H1 (cell line): Measurements from ENCODE around the gene INPPL1. TPM values are rescaled to one million over a fixed set of nuclear protein-coding genes. Genes with fewer than 3 reads are reported as not detected.

Source experiments
- GABPA ChIP-seq: IDR thresholded peaks from 2 replicates; pipeline ENCODE4 v1.6.1; 2011; ENCODE audit warnings: mild to moderate bottlenecking, low read length, moderate library complexity, borderline replicate concordance; ENCODE audit not compliant: insufficient read depth
- TEAD4 ChIP-seq: IDR thresholded peaks from 2 replicates; pipeline ENCODE4 v1.6.1; 2012; ENCODE audit warnings: low read depth, low read length, inconsistent platforms, mixed read lengths
- polyA plus RNA-seq, 7 experiments: library from polyadenylated mRNA; depleted of rRNA in 3 of 7; stranded (reverse) in 5 of 7; unstranded in 2 of 7; fragments of >200 nt in 5 of 7; fragments of 200-250 nt in 2 of 7; gene quantifications; 1 replicate in 5 of 7; 2 replicates in 1 of 7; 4 replicates in 1 of 7; pipeline versions ENCODE4 v1.2.1 to v1.2.3, GENCODE V29; 2011 to 2013; ENCODE audit warnings: missing spikeins in 2 of 7, mixed read lengths in 2 of 7
- total RNA-seq: library from RNA; stranded (reverse); fragmentation: NEBNext Ultra II Directional; extraction: Animal tissue kit (Norgen Biotek cat#: 25700); gene quantifications from 2 replicates; pipeline ENCODE4 v1.2.1, GENCODE V29; 2021
- TF ChIP-seq, protein P1 (sequence below): fragments of 300-600 bp; sonication (generic); IDR thresholded peaks from 2 replicates; pipeline ENCODE4 v1.7.1; 2012; ENCODE audit warnings: low read length, moderate library complexity, mild to moderate bottlenecking, inconsistent platforms; ENCODE audit not compliant: insufficient replicate concordance

The INPPL1 gene
- total and polyA plus RNA-seq, 2 of the 8 experiments (the other 6 are each of a cell fraction or from before 2014, with no cell fraction given), result 54.5 to 79.5 TPM

DNA sequence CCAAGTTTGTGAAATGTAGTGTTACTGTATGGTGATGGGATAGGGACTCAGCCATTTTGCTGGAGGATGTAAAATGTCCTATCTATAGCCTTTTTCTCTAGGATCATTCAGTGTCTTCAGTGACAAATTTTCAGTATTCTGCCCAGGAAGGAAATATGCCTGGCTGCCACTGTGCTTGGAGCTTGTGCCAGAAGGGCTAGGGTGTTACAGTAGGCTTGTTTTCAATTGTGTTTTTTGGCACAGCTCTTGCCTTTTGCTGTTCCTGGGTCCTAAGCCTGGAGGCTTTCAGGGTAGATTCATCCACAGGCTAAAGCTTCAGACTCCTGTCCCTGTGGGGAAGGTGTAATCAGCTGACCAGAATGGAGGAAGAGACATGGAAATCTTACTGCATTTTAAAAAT is 41.4 kb downstream of the INPPL1 start (continued):
- TF ChIP-seq, protein P1, sequence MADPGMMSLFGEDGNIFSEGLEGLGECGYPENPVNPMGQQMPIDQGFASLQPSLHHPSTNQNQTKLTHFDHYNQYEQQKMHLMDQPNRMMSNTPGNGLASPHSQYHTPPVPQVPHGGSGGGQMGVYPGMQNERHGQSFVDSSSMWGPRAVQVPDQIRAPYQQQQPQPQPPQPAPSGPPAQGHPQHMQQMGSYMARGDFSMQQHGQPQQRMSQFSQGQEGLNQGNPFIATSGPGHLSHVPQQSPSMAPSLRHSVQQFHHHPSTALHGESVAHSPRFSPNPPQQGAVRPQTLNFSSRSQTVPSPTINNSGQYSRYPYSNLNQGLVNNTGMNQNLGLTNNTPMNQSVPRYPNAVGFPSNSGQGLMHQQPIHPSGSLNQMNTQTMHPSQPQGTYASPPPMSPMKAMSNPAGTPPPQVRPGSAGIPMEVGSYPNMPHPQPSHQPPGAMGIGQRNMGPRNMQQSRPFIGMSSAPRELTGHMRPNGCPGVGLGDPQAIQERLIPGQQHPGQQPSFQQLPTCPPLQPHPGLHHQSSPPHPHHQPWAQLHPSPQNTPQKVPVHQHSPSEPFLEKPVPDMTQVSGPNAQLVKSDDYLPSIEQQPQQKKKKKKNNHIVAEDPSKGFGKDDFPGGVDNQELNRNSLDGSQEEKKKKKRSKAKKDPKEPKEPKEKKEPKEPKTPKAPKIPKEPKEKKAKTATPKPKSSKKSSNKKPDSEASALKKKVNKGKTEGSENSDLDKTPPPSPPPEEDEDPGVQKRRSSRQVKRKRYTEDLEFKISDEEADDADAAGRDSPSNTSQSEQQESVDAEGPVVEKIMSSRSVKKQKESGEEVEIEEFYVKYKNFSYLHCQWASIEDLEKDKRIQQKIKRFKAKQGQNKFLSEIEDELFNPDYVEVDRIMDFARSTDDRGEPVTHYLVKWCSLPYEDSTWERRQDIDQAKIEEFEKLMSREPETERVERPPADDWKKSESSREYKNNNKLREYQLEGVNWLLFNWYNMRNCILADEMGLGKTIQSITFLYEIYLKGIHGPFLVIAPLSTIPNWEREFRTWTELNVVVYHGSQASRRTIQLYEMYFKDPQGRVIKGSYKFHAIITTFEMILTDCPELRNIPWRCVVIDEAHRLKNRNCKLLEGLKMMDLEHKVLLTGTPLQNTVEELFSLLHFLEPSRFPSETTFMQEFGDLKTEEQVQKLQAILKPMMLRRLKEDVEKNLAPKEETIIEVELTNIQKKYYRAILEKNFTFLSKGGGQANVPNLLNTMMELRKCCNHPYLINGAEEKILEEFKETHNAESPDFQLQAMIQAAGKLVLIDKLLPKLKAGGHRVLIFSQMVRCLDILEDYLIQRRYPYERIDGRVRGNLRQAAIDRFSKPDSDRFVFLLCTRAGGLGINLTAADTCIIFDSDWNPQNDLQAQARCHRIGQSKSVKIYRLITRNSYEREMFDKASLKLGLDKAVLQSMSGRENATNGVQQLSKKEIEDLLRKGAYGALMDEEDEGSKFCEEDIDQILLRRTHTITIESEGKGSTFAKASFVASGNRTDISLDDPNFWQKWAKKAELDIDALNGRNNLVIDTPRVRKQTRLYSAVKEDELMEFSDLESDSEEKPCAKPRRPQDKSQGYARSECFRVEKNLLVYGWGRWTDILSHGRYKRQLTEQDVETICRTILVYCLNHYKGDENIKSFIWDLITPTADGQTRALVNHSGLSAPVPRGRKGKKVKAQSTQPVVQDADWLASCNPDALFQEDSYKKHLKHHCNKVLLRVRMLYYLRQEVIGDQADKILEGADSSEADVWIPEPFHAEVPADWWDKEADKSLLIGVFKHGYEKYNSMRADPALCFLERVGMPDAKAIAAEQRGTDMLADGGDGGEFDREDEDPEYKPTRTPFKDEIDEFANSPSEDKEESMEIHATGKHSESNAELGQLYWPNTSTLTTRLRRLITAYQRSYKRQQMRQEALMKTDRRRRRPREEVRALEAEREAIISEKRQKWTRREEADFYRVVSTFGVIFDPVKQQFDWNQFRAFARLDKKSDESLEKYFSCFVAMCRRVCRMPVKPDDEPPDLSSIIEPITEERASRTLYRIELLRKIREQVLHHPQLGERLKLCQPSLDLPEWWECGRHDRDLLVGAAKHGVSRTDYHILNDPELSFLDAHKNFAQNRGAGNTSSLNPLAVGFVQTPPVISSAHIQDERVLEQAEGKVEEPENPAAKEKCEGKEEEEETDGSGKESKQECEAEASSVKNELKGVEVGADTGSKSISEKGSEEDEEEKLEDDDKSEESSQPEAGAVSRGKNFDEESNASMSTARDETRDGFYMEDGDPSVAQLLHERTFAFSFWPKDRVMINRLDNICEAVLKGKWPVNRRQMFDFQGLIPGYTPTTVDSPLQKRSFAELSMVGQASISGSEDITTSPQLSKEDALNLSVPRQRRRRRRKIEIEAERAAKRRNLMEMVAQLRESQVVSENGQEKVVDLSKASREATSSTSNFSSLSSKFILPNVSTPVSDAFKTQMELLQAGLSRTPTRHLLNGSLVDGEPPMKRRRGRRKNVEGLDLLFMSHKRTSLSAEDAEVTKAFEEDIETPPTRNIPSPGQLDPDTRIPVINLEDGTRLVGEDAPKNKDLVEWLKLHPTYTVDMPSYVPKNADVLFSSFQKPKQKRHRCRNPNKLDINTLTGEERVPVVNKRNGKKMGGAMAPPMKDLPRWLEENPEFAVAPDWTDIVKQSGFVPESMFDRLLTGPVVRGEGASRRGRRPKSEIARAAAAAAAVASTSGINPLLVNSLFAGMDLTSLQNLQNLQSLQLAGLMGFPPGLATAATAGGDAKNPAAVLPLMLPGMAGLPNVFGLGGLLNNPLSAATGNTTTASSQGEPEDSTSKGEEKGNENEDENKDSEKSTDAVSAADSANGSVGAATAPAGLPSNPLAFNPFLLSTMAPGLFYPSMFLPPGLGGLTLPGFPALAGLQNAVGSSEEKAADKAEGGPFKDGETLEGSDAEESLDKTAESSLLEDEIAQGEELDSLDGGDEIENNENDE, result no peak
- TF ChIP-seq TEAD4 (no peak), GABPA (no peak)
